Middle frontal gyrus (tissue), 1 donor: ENCODE measurements around the gene RAB34.

Source experiments
- DNase-seq: peaks from one replicate; pipeline ENCODE4 v3.0.0-alpha.2; 2015; ENCODE audit warnings: low spot score; ENCODE audit errors: extremely low spot score

The RAB34 gene

GRCh38 chr17:28712705-28713415 lies 4.8 kb downstream of the RAB34 start:
- no peak for DNase-seq

- no peak for DNase-seq
These were observed 5.5 kb downstream of the RAB34 start for GRCh38 chr17:28712032-28712704.

DNA sequence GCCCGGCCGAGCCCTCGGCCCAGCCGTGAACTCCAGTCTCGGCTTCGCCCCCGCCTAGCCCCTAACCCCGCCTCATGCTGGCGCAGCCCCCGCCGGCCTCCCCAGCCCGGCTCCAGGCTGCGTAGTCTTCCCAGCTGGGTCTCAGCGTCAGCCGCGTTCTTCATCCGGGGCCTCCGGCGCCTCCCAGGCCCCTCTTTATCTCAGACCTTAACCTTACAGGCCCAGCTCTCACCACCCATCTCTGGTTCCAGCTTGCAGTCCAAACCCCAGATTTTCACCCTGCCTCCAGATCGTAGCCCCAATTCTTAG lies 6.0 kb downstream of the RAB34 start, which contains the start of gene PROCA1:
Gene PROCA1 (minus strand): TSS at position 166 of the 309 bp plus-strand sequence. CDS start 228 bp downstream, outside the sequence.
- no peak for DNase-seq

DNA sequence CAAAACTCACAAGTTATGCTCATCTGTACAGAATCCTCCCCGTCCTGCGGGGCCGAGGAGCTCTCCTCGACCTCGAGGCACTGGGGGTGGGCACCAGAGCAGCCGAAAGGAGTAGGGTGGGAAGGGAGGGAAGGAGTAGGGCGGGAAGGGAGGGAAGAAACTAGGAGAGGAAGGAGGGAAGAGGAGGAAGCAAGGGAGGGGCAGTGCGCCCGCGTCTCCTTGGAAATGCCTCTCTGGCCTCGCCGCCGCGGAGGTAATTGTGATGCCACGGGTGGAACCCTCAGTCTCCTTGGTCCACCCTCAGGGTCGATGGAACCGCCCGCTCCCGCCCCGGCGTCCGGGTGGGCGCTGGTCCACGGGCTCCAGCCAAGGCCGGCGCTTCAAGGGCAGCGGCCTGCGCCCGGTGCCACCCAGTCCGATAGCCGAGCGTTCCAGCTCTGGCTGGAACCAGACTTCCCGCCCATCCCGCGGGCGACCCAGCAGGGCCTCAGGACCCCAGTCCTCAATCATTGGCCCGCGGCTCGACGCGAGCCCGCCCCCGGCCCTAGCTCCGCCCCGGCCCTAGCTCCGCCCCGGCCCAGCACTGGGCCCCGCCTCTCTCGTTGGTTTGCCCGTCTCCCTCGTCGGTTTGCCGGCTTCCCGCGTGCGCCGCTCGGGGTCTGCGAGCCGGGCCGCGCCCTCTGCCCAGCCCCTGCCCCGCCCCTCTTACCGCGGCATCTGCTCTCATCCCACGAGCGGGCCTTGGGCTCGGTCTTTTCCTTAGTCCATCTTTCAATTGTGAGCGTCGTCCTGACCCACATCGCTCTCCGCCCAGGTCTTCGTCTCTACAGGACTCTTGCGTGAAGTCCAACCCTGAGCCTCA lies 6.6 kb downstream of the RAB34 start:
- peak; percentile 68 for DNase-seq

DNA sequence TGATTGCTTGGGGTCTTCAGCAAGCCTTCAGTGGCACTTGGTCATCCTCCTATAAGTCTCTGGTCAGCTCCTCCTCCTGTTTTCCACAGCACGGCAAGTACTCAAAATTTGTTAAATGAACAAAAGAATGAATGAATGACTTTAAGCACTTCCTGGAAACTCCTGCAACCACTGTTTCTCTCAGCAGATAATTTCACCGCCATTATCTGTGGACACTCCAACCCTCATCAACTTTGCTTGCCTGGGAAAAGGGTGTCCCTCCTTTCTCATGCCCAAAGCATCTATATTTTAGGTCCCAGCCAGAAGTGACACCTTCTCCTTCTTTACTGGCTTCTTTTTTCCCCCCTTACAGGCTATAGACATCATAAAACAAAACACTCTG lies 10.3 kb downstream of the RAB34 start:
- no peak for DNase-seq

- no peak for DNase-seq
These were observed 11.0 kb downstream of the RAB34 start for GRCh38 chr17:28706471-28707338.

DNA sequence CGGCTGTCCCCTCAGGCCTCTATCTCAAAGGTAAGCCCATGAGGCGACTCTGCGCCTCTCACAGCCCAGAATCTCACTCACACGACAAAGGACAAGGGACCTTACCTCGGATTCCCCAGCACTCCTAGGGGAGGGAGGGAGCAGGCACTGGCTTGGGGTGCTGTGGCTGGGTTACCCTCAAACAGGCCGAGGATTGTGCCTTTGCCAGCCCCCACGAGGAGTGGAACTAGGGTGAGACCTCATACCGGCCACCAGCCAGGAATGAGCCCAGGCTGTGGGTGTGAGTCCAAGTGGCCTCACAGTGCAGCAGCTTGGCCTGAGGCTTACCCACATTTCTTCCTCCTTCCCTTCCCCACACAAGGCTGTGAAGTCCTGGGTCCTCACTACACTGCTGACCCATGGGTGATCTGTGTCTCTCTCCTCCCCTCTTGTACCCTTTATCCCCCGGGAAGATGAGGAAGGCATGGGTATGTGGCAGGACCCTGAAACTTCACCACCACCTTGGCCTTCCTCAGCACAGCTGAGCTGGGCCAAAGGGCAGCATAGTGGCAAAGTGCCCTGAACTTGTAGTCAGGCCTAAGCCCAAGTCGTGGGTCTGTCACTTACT lies 11.8 kb downstream of the RAB34 start:
- no peak for DNase-seq

GRCh38 chr17:28705074-28705659 lies 12.5 kb downstream of the RAB34 start:
- no peak for DNase-seq

DNA sequence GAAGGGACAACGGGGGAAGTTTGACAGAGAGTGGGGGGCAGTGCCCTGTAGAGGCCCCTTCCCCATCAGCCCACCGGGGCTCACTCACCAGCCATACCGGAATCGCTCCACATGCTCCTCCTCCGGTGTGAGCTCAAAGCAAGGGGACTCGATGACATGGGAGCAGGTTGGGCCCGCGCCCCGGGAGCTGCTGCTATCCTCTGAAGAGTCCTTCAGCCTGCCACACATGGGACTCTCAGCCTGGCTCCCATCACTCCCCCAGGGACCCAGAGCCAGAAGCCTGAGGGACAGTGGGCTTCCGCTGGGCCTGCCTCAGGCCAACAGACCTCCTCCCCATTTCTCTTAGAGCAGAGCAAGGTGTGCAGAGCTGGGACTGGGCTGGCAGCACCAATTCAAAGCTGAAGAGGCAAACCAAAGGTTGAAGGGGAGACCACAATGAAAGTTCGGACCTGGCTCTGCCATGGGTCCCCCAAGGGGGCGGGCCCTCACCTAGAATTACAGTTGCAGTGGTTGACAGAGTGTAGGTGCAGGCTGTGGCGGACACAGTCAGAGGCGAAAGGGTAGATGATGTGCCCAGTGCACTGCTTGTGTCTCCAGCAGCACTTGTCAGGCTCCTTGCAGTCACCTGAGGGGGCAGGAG lies 13.3 kb downstream of the RAB34 start:
- DNase-seq, result no peak

- no peak for DNase-seq
These were observed 14.0 kb downstream of the RAB34 start for GRCh38 chr17:28703552-28704218.

- no peak for DNase-seq
These were observed 14.9 kb downstream of the RAB34 start for GRCh38 chr17:28702752-28703150.

- DNase-seq, result peak; percentile 50
These were observed 15.5 kb downstream of the RAB34 start for GRCh38 chr17:28702026-28702751.

GRCh38 chr17:28700830-28701492 lies 16.7 kb downstream of the RAB34 start:
- no peak for DNase-seq

DNA sequence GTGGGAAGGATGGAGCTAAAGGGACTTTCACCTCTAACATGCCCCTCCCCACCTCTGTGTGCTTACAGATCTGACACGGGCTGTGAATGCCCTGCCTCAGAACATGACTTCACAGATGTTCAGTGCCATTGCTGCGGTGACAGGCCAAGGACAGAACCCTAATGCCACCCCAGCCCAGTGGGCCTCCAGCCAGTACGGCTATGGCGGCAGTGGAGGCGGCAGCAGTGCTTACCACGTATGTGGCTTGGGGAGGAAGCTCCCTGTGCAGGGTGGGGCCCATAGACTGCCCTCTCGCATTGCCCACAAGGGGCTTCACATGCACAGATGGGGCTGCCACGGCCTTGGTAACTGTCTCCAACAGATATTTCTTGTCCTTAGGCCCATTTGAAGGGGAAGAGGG lies 17.4 kb downstream of the RAB34 start:
- DNase-seq, result no peak

DNA sequence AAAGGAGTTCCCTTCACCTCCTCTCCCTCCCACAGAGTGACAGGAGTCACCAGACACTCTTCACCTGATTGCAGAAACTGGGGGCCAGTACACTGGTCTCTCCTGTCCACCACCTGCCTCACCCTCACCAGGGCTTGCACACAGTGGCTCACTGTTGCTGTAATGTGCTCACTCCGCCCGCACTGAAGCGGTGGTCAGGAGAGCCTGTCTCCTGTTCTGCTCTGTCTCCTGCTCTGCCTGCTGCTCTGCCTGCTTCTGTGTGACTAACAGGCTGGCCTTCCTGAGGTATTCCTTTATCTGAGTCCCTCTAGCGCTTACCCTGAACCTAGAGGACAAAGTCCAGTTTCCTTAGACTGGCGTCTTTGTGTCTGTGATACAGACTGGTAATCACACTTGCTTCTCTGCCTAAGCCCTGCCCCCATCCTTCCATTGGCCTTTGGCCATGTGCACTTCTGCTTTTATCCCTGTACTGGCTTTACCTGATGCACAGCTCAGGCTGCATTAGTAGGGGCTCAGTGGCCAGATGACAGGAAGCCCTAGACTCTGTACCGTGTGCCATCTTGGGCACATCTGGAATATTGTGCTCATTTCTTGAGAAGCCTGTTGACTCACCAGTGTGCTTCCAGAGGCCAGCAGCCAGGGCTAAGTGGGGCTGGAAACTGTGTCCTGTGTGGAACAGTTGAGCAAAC lies 19.3 kb downstream of the RAB34 start:
- DNase-seq, result no peak

- no peak for DNase-seq
These were observed 23.8 kb downstream of the RAB34 start for GRCh38 chr17:28693869-28694268.

DNA sequence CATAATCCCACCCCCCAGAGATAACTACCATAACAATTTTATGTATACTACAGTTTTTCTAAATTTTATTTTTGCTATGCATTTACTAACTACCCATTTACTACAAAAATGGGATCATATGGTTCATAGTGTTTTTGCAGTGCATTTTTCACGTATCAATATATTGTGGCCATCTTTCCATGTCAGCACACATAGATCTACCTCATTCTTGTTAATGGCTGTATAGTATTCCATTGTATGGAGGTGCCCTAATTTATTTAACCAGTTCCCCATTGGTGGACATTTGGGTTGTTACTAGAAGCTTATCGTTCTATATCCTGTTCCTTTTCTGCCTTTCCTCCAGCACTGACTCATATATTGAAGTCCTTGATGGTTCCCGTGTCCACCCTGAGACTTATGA lies 28.7 kb downstream of the RAB34 start:
- DNase-seq, result no peak

GRCh38 chr17:28688481-28688880 lies 29.2 kb downstream of the RAB34 start:
- DNase-seq, result no peak
